Measurements from ENCODE around the gene BCL10.
A peak's percentile ranks its signal among the peaks of the same experiment; 100 is the strongest.

- peak; percentile 90 for TF ChIP-seq CTCF (IDR thresholded peaks at IDR 0.05; ENCODE audit: low read depth, low read length, poor library complexity, severe bottlenecking)
- TF ChIP-seq EZH2phosphoT487 (IDR thresholded peaks at IDR 0.05; ENCODE audit: borderline replicate concordance, low read length), result no peak
Measured at GRCh38 chr1:85259118-85259911, 17.1 kb downstream of the BCL10 start, which contains the start of gene C1orf52.
